Activated CD8-positive, alpha-beta memory T cell treated with anti-CD3 and anti-CD28 coated beads for 4 hours (primary cell): ENCODE measurements around the gene FBXO34.
"Not testable (repeated sequence)": the region's sequence is repeated elsewhere in the genome, so short reads cannot be mapped to it uniquely, and the experiment has no call there.

Experiments used
- DNase-seq, 2 donors: peaks; one replicate each; pipeline ENCODE4 v3.0.0-alpha.2; 2020; ENCODE audit warnings: low read depth in 2 of 2

Gene FBXO34

DNA sequence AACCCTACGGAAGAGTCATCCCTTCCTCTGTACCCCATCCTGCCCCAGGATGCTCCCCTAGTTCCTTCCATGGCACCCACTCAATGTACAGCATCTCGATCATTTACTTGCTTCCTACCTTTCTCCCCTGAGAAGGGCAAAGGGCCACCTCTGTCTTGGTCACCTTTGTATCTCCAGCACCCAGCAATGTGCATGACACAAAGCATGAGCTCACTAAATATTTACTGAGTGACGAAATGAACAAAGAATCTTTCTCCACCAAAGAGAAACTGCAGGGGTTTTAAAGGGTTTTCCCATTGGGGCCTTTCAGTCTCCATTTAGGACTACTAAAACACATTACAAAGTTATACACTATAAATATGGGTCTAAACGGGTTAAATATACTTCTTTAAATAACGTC is 109.8 kb downstream of the FBXO34 start:
- DNase-seq = no peak

DNA sequence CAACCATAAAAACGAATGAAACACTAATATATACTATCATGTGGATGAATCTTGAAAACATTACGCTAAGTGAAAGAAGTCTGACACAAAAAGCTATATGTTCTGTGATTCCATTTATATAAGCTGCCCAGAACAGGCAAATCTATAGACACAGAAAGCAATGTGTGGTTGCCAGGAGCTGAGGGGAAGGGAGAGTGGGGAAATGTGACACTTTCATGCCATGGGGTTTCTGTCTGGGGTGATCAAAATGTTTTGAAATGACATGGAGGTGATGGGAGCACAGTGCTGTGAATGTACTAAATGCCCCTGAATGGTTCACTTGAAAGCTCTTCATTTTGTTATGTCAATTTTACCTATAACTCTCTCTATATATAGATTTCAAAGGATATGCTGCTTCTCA is 110.3 kb downstream of the FBXO34 start:
- DNase-seq = no peak

DNA sequence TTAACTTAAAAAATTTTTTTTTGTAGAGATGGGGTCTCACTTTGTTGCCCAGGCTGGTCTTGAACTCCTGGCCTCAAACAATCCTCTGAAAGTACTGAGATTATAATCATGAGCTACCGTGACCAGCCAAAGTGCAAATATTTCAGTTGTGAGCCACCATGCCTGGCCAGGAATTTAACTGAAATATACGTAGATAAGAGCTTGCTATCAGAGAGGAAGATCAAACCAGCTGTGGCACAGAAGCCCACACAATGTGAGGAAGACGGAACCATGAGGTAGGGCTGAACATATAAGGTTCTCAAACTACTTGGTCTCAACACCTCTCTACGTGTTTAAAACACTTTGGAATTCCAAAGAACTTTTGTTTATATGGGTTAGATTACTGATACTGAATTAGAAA is 111.3 kb downstream of the FBXO34 start:
- no peak for DNase-seq

DNA sequence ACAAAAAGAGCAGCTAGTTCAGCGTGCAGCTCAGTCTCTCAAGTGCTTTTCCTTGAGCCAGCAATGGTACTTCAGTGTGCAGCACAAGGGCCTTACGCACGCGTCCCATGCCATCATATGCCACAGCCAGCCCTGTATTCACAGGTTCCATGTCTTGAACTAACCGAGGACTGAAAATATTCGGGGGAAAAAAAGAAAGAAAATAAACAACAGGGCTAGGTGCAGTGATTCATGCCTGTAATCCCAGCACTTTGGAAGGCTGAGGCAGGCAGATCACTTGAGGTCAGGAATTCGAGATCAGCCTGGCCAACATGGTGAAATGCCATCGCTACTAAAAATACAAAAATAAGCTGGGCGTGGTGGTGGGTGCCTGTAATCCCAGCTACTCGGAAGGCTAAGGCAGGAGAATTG is 111.8 kb downstream of the FBXO34 start:
- DNase-seq = not testable (repeated sequence)

DNA sequence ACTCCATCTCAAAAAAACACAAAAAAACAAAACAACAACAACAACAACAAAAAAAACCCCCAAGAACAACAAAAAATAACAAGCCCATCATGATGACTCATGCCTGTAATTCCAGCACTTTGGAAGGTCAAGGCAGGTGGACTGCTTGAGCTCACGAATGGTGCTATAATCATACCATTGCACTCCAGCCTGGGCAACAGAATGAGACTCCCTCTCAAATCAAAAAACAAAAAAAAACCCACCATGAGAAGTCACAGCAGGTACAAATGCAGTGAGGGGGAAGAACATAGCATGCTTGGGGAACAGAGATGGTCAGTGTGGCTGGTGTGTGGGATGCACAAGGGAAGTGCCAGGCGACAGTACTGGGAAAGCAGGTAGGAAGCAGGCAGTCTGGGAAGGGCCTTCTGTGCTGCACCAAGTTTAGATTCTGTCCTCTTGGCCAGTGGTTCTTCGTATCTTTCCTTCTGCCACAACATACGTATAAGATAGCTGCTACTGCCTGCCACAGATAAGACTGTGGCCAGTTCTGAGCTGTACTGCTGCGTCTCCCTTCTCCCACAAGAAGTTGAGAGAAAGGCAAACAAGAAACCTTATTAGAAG is 112.4 kb downstream of the FBXO34 start:
- no peak for DNase-seq

DNA sequence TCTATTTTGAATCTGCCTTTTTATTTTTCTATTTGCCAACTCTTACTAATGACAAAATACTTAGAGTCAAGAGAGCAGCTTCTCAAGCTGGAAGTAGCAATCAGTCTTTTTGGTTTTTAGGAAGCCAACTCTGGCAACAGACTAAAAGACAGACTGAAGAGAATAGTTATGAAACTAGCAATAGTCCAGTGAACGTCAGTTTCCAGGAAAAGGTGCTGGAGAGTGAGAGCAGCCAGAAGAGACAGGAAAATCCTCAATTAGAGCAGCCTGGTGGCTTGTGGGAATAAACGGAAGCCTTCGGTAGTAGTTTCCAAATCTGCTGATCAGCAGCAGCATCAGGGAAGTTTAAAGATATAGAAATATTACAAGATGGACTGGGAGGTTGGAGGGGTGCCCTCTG is 113.3 kb downstream of the FBXO34 start:
- no peak for DNase-seq

DNA sequence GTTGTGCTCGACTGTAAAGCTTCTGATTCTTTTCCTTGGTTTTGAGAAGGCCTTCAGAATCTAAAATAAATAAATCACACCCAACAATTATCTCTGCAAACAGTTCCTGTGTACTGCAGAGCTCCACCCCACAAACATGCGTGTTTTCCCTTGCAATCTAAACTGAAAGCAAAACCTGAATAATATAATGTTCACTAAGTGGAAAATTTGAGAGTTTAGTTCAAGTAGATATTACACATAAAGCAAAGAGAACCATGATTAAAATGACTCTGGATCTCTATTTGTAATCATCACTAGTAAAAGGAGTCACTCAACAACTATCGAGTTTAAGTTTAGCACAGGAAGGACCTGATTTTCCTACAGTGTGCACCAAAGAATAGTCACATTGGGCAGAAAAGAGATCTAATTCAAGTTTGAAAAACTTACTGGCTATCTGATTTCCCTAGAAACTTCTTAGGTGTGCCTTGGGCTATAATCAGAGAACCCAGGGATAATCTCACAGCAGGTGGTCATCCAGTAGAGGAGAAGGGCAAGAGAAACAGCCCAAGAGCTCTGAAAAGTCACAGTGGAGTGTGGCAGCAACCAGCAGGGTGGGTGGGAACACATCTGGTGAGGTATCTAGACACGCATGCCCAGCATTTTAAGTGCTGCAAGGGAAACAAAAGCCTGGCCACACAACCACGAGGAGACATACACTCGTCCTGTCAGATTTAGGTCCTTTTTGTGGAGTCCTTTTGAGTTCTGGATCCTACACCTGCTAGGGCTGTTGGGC is 115.0 kb downstream of the FBXO34 start:
- no peak for DNase-seq

DNA sequence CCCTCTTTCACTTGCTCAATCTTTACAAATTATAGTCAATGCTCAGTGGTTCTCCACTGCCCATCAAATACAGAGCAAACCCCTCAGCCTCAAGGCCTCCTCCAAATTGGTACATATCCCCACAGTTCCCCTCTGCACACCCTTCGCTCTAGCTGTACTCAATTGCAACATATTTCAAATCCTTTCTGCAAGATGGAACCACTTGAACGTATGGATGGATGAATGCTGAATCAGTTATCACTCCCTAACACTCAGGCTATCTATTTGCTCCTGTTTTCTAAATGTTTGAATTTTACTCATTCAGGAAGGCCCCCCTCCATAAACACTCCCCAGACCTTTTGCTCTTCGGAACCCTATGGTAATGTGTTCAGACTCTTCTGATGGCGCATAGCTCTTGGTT is 115.9 kb downstream of the FBXO34 start:
- DNase-seq = no peak

DNA sequence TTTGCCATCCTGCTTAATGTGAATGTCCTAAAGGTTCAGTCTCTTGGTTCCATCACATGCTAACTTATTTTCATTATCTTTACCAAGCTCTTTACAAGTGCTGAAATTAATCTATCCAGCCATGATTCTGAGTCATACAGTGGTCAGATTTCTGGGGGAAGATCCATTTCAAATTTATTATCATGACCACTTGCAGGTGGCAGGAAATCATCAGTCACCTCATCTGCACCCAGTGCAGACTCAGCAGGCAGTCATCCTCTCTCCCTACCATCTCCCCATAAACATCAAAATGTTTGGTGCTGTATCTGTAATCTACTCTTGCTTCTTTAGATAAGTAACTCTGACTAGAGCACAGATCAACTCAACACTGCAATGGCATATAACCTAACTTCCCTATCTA is 116.9 kb downstream of the FBXO34 start:
- no peak for DNase-seq

DNA sequence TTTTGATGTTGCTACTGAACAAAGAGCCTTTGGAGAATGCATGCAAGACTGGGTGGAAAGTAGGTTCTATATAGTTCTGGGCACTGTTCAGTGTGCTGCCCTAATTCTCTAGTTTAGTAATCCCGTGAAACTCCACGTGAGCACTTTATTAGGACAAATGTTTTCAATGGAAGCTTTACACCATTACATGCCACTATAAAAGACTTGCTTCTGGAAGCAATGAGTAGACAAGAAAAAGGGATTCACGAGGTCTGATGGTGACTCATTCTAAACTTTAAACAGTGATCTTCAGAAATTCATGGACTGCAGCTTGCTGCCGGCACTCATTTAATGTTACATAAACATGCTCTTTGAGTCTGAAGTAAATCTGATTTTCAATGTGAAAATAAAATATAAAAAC is 118.1 kb downstream of the FBXO34 start:
- no peak for DNase-seq

DNA sequence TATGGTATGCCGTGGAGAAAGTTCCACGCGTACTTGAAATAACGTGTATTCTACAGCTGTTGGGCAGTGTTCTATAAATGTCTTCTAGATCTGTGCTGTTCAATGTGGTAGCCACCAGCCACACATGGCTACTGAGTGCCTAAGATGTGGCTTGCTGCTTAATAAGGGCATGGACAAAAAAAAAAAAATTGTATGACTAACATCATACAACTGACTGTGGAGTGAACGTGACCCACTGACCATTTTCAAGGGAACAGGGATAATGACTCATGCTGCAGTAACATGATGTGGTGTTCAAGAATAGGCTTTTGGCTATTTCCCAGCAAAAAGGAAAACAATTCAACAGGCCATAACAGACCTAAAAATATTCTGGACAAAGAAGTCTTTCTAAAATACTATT is 127.5 kb downstream of the FBXO34 start:
- no peak for DNase-seq

DNA sequence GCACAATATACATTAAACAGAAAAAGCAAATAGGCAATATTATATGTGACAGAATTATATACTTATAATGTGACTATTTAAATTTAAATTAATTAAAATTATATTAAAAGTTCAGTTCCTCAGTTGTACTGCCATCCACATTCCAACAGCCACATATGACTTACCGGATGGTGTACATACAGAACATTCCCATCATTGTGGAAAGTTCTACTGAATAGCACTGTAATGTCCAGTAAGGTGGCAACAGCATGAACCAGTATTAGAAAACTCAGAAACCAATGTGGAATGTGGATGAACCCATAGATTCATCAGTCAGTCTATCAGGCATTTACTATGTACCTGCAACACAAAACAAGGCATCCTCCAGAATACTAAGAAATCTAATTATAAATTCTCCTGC is 128.0 kb downstream of the FBXO34 start:
- no peak for DNase-seq

DNA sequence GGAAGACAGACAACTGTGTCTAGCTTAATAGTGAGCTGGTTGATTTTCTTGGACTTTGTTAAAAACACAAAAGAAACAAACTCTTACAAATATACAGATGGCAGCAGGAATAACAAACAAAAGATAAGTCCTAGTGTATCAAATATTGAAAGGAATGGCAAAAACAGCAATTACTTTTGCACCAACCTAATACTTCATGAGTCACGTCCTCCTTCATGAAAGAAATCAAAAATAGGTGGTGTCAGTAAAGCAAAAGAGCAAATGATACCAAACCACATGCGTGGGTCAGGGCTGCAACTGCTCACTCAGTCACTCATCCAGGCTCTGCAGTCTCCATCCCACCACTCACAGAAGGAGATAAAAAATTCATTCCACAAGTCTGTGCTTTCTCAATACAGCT is 128.6 kb downstream of the FBXO34 start:
- DNase-seq = no peak

DNA sequence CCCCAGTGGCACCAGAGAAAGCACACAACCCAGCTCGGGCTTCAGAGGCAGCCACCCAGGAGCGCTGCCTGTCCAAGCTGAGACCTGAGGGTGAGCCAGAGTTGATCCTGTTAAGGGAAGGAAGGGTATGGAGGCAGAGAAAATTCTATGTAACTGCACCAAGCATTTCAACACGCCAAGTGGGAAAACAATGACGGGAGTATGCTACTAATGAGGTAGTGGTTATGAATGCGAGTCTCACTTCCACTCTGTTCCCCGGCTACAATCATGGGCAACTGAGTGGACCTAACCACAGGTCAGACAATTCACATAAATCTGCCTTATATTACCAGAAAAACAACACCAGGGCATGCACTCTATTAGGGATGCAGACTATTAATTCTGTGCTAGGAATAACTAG is 130.5 kb downstream of the FBXO34 start:
- DNase-seq = no peak
